Gastroesophageal sphincter (tissue), 3 donors: ENCODE results near the gene OR56B1.
"Not testable (repeated sequence)": the region's sequence is repeated elsewhere in the genome, so short reads cannot be mapped to it uniquely, and the experiment has no call there.

Experiments
- CTCF ChIP-seq, 4 experiments: fragments of 200-600 bp in 2 of 4; fragments of 450-650 bp in 2 of 4; sonication (generic) in 1 of 4; IDR thresholded peaks; one replicate each; pipeline ENCODE4 v1.5.1; 2017 to 2019; ENCODE audit warnings: antibody characterized with exemption in 4 of 4, mild to moderate bottlenecking in 2 of 4, moderate library complexity in 2 of 4
- EP300 ChIP-seq: sonication (generic); formaldehyde crosslinking; IDR thresholded peaks from one replicate; pipeline ENCODE4 v1.6.1; 2017; ENCODE audit warnings: antibody characterized with exemption, mild to moderate bottlenecking
- POLR2A ChIP-seq, 2 donors: fragments of 450-650 bp; IDR thresholded peaks; one replicate each; pipeline ENCODE4 v1.6.1; 2017; ENCODE audit warnings: antibody characterized with exemption in 2 of 2, mild to moderate bottlenecking in 2 of 2, moderate library complexity in 1 of 2
- POLR2AphosphoS5 ChIP-seq: sonication (generic); formaldehyde crosslinking; IDR thresholded peaks from one replicate; pipeline ENCODE4 v1.6.1; 2017; ENCODE audit warnings: antibody characterized with exemption

- TF ChIP-seq POLR2A (IDR thresholded peaks at IDR 0.05); CTCF (IDR thresholded peaks at IDR 0.05); POLR2AphosphoS5; EP300: not testable (repeated sequence)
These were observed 19.7 kb upstream of the OR56B1 start for GRCh38 chr11:5716518-5716917.
